Kidney (tissue), 14 donors: ENCODE results near the gene MAML3. TPM values are rescaled to one million over a fixed set of nuclear protein-coding genes. Genes with fewer than 3 reads are reported as not detected.

Source experiments
- DNase-seq, 5 donors: peaks; one replicate each; pipeline ENCODE4 v3.0.0-alpha.2; 2013 to 2020
- FAIRE-seq: peaks from 2 replicates; lab custom pipeline; 2012; peaks lifted over from hg19 to GRCh38; lab: Jason Lieb, UNC
- H3K27ac ChIP-seq, 2 donors: one replicate each; pipeline ENCODE4 v1.7.0; 2013; ENCODE audit warnings: low read depth in 2 of 2, low read length in 2 of 2, inconsistent platforms in 1 of 2
- H3K27me3 ChIP-seq: one replicate; pipeline ENCODE4 v1.7.1; 2013; ENCODE audit warnings: low read length, inconsistent platforms; ENCODE audit not compliant: control insufficient read depth, insufficient read depth
- H3K36me3 ChIP-seq, 3 donors: one replicate each; pipeline versions ENCODE4 v1.7.0 to v1.7.1; 2013; ENCODE audit warnings: low read length in 3 of 3, control low read depth in 1 of 3, inconsistent platforms in 1 of 3; ENCODE audit not compliant: insufficient read depth in 3 of 3, control insufficient read depth in 2 of 3
- H3K4me1 ChIP-seq, 3 donors: one replicate each; pipeline versions ENCODE4 v1.7.0 to v1.7.1; 2013; ENCODE audit warnings: low read length in 3 of 3, inconsistent platforms in 1 of 3, low read depth in 1 of 3; ENCODE audit not compliant: control insufficient read depth in 2 of 3, insufficient read depth in 2 of 3
- H3K4me3 ChIP-seq, 3 donors: one replicate each; pipeline versions ENCODE4 v1.7.0 to v1.8.1; 2013; ENCODE audit warnings: low read length in 3 of 3, control low read depth in 1 of 3, inconsistent platforms in 1 of 3
- H3K9ac ChIP-seq, 3 donors: one replicate each; pipeline versions ENCODE4 v1.7.0 to v1.7.1; 2013; ENCODE audit warnings: low read length in 3 of 3, control low read depth in 1 of 3, inconsistent platforms in 1 of 3
- H3K9me3 ChIP-seq, 3 donors: one replicate each; pipeline versions ENCODE4 v1.7.0 to v1.7.1; 2013; ENCODE audit warnings: low read length in 3 of 3, control low read depth in 1 of 3, inconsistent platforms in 1 of 3; ENCODE audit not compliant: control insufficient read depth in 2 of 3, insufficient read depth in 1 of 3
- CTCF ChIP-seq: IDR thresholded peaks from 3 replicates; pipeline ENCODE4 v1.5.1; 2012; ENCODE audit warnings: mild to moderate bottlenecking, moderate library complexity, borderline replicate concordance; ENCODE audit not compliant: insufficient read depth; ENCODE audit errors: extremely low read depth
- intact Hi-C: fragments of 100-400 bp; cut with DNase I; formaldehyde crosslinking; loops from one replicate; pipeline ENCODE4 v1.11.1; 2022
- polyA plus RNA-seq: library from polyadenylated mRNA; stranded (reverse); fragments of 350-450 nt; fragmentation: Illumina TruSeq; extraction: RNeasy Lipid Tissue Mini Kit (QIAGEN cat#74804); gene quantifications from one replicate; pipeline ENCODE4 v1.2.3, GENCODE V29; 2014; ENCODE audit warnings: low read depth, low replicate concordance; ENCODE audit not compliant: insufficient read depth
- total RNA-seq: library from RNA; stranded (reverse); fragmentation: NEBNext Ultra II Directional; extraction: Animal tissue kit (Norgen Biotek cat#: 25700); gene quantifications from one replicate; pipeline ENCODE4 v1.2.1, GENCODE V29; 2021
- donor health status: control.
- donor health status: control.
- donor health status: control.
- donor health status: control.
- donor health status: control.
- donor health status: DM: yes; HTN: yes; CAD: no.
- donor health status: Normal renal cell carcinoma (clear cell type).

MAML3 gene
- total and polyA plus RNA-seq, 2 donors from 2014 or later = 1.4 to 10.4 TPM

GRCh38 chr4:140057701-140058100 lies 96.3 kb downstream of the MAML3 start:
- Histone ChIP-seq H3K9ac (no peak overlapping the region), H3K36me3 (no peaks in the 10 kb centered on the region), H3K27me3 (no peaks in the 10 kb centered on the region), H3K4me1 (peaks cover 0 to 6% (median 3%) of the 10 kb centered on the region in 3 donors), H3K27ac (no peak overlapping the region), H3K9me3 (no peaks in the 10 kb centered on the region), H3K4me3 (no peak overlapping the region)
- FAIRE-seq (no peak), DNase-seq (no peak)
- TF ChIP-seq CTCF = no peak
- intact Hi-C loops = no loop called here

- H3K9me3 ChIP-seq = no peaks in the 10 kb centered on the region
- no peaks in the 10 kb centered on the region for H3K27me3 ChIP-seq
- no peak overlapping the region for H3K9ac ChIP-seq
- intact Hi-C loops = no loop called here
- no peak for TF ChIP-seq CTCF
- H3K4me1 ChIP-seq = peaks cover 0 to 6% (median under 1%) of the 10 kb centered on the region in 3 donors
- no peaks in the 10 kb centered on the region for H3K36me3 ChIP-seq
- FAIRE-seq (no peak), DNase-seq (no peak)
- H3K4me3 ChIP-seq = no peak overlapping the region
- no peak overlapping the region for H3K27ac ChIP-seq
Observed at GRCh38 chr4:140056015-140056414, 98.0 kb downstream of the MAML3 start.

GRCh38 chr4:140054861-140055260 lies 99.1 kb downstream of the MAML3 start:
- Histone ChIP-seq H3K27me3 (no peaks in the 10 kb centered on the region), H3K36me3 (no peaks in the 10 kb centered on the region), H3K9ac (no peak overlapping the region), H3K27ac (no peak overlapping the region), H3K4me3 (no peak overlapping the region), H3K9me3 (no peaks in the 10 kb centered on the region), H3K4me1 (peaks cover 0 to 6% (median 2%) of the 10 kb centered on the region in 3 donors)
- FAIRE-seq (no peak), DNase-seq (no peak)
- TF ChIP-seq CTCF = no peak
- intact Hi-C loops = no loop called here

GRCh38 chr4:140053185-140053584 lies 100.8 kb downstream of the MAML3 start:
- no peaks in the 10 kb centered on the region for H3K9me3 ChIP-seq
- intact Hi-C loops = no loop called here
- H3K9ac ChIP-seq = no peak overlapping the region
- no peaks in the 10 kb centered on the region for H3K27me3 ChIP-seq
- no peak overlapping the region for H3K27ac ChIP-seq
- peaks cover 3 to 8% (median 6%) of the 10 kb centered on the region in 3 donors for H3K4me1 ChIP-seq
- FAIRE-seq (no peak), DNase-seq (no peak)
- H3K36me3 ChIP-seq = no peaks in the 10 kb centered on the region
- no peak overlapping the region for H3K4me3 ChIP-seq
- TF ChIP-seq CTCF = no peak
